Upper lobe of left lung (tissue), 4 donors: ENCODE measurements around the gene EXOC3.
"Not testable (repeated sequence)": the region's sequence is repeated elsewhere in the genome, so short reads cannot be mapped to it uniquely, and the experiment has no call there.

Experiments
- EP300 ChIP-seq, 4 donors: sonication (generic); formaldehyde crosslinking; IDR thresholded peaks; one replicate each; pipeline ENCODE4 v1.5.1; 2017; ENCODE audit warnings: antibody characterized with exemption in 4 of 4, control low read depth in 2 of 4
- POLR2A ChIP-seq, 4 donors: fragments of 450-650 bp; IDR thresholded peaks; one replicate each; pipeline ENCODE4 v1.5.1; 2016 to 2017; ENCODE audit warnings: antibody characterized with exemption in 4 of 4, mild to moderate bottlenecking in 2 of 4
- POLR2AphosphoS5 ChIP-seq, 2 donors: sonication (generic); formaldehyde crosslinking; IDR thresholded peaks; one replicate each; pipeline ENCODE4 v1.5.1; 2017; ENCODE audit warnings: antibody characterized with exemption in 2 of 2
- TF ChIP-seq, protein P1 (sequence below), 6 experiments: fragments of 450-650 bp in 4 of 6; fragments of 200-600 bp in 2 of 6; sonication (generic) in 2 of 6; IDR thresholded peaks; one replicate each; pipeline ENCODE4 v1.5.1; 2016 to 2019; ENCODE audit warnings: antibody characterized with exemption in 6 of 6

DNA sequence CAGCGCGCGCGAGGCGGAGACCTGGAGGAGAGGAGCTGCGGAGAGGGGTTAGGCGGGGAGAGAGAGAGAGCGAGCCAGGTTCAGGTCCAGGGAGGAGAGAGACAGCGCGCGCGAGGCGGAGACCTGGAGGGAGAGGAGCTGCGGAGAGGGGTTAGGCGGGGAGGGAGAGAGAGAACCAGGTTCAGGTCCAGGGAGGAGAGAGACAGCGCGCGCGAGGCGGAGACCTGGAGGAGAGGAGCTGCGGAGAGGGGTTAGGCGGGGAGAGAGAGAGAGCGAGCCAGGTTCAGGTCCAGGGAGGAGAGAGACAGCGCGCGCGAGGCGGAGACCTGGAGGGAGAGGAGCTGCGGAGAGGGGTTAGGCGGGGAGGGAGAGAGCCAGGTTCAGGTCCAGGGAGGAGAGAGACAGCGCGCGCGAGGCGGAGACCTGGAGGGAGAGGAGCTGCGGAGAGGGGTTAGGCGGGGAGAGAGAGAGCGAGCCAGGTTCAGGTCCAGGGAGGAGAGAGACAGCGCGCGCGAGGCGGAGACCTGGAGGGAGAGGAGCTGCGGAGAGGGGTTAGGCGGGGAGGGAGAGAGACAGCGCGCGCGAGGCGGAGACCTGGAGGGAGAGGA lies 31.4 kb downstream of the EXOC3 start:
- TF ChIP-seq, protein P1, sequence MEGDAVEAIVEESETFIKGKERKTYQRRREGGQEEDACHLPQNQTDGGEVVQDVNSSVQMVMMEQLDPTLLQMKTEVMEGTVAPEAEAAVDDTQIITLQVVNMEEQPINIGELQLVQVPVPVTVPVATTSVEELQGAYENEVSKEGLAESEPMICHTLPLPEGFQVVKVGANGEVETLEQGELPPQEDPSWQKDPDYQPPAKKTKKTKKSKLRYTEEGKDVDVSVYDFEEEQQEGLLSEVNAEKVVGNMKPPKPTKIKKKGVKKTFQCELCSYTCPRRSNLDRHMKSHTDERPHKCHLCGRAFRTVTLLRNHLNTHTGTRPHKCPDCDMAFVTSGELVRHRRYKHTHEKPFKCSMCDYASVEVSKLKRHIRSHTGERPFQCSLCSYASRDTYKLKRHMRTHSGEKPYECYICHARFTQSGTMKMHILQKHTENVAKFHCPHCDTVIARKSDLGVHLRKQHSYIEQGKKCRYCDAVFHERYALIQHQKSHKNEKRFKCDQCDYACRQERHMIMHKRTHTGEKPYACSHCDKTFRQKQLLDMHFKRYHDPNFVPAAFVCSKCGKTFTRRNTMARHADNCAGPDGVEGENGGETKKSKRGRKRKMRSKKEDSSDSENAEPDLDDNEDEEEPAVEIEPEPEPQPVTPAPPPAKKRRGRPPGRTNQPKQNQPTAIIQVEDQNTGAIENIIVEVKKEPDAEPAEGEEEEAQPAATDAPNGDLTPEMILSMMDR (IDR thresholded peaks at IDR 0.05): not testable (repeated sequence)
- not testable (repeated sequence) for TF ChIP-seq POLR2A, POLR2AphosphoS5, EP300 (IDR thresholded peaks at IDR 0.05)
